ENCODE results near the gene TEAD4.

Gene TEAD4

DNA sequence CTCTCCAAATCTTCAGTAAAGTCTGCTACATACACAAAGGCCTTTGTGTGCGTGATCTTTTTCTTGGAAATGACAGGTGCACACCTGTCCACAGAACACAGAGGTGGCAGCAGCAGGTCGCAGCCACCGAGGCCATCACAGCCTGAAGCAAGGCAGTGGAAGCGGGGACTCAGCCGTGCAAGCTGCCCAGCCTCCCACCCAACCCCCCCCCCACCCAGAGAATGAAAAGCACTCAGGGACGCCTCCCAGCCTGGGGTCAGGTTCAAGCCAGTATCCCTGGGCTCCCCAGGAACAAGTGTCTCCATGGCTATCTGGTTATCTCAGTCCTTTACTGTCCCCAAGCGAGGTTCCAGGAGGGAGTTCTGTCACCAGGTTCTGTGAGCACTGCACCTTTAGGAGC is 86.8 kb downstream of the TEAD4 start:
- TF ChIP-seq, protein P1, sequence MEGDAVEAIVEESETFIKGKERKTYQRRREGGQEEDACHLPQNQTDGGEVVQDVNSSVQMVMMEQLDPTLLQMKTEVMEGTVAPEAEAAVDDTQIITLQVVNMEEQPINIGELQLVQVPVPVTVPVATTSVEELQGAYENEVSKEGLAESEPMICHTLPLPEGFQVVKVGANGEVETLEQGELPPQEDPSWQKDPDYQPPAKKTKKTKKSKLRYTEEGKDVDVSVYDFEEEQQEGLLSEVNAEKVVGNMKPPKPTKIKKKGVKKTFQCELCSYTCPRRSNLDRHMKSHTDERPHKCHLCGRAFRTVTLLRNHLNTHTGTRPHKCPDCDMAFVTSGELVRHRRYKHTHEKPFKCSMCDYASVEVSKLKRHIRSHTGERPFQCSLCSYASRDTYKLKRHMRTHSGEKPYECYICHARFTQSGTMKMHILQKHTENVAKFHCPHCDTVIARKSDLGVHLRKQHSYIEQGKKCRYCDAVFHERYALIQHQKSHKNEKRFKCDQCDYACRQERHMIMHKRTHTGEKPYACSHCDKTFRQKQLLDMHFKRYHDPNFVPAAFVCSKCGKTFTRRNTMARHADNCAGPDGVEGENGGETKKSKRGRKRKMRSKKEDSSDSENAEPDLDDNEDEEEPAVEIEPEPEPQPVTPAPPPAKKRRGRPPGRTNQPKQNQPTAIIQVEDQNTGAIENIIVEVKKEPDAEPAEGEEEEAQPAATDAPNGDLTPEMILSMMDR (IDR thresholded peaks at IDR 0.05): no peak

- TF ChIP-seq, protein P1 (IDR thresholded peaks at IDR 0.05): no peak
Measured at GRCh38 chr12:3046441-3047200, 87.4 kb downstream of the TEAD4 start.

DNA sequence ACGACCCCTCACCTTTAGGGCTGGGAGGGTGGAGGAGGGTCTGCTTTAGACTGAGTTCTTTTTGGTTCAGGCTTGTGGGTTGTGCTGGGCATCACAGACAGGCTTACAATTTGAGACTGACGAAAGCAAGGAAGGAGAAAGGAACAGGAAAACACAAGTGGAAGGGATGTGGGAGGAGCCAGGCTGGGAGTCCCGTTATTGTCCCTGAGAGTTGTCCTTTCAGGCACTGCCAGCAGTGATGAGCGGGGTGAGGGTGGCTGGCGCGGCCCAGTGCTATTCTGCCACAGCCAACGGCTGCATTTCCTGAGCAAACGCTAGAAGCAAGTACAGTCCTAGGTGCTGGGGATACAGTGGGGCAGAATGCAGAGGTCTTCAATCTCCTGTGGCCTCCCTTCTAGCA is 88.8 kb downstream of the TEAD4 start:
- TF ChIP-seq, protein P1 (IDR thresholded peaks at IDR 0.05): no peak

DNA sequence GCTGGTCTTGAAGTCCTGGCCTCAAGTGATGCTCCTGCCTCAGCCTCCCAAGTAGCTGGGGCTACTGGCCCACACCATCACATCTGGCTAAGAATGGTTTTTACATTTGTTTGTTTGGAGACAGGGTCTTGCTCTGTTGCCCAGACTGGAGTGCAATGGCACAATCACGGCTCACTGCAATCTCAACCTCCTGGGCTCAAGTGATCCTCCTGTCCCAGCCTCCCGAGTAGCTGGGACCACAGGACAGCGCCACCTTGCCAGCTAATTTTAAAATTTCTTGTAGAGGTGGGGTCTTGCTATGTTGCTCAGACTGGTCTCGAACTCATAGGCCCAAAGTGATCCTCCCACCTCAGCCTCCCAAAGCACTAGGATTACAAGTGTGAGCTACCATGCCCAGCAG is 89.3 kb downstream of the TEAD4 start:
- TF ChIP-seq, protein P1 (IDR thresholded peaks at IDR 0.05): no peak

DNA sequence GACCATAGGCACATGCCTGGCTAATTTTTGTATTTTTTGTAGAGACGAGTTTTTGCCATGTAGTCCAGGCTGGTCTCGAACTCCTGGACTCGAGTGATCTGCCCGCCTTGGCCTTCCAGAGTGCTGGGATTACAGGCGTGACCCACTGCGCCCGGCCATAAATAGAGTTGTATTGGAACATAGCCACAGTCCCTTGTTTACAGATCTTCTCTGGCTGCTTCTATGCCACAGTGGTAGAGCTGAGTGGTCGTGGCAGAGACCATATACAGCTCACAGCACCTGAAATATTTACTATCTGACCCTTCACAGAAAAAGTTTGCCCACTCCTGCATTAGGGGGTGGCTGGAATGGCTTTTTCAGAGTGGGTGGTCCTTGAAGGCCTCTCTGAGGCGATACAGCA is 90.0 kb downstream of the TEAD4 start:
- TF ChIP-seq, protein P1 (IDR thresholded peaks at IDR 0.05): no peak

GRCh38 chr12:3049611-3050249 is 90.5 kb downstream of the TEAD4 start:
- TF ChIP-seq, protein P1 (IDR thresholded peaks at IDR 0.05): no peak

DNA sequence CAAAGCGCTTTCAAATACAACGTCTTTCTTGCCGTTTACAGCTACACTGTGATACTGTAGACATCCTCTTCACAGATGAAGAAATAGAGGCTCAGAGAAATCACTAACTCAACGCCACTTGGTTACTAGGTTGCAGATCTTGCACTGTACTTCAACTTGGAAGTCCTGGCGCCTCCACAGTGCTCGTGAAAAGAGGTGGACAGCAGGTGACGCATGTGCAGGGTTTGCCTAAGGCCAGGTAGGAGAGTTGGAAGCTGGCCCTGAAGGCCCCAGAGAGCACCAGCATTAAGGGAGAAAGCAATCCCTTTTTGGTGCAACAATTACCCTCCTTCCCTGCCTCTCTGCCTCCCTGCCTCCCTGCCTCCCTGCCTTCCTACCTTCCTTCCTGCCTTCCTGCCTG is 95.2 kb downstream of the TEAD4 start:
- TF ChIP-seq, protein P1 (IDR thresholded peaks at IDR 0.05): no peak

All from LNCAP (cell line).